ENCODE data around the gene BMERB1. TPM values are rescaled to one million over a fixed set of nuclear protein-coding genes. Genes with fewer than 3 reads are reported as not detected.

BMERB1 gene
- total RNA-seq, 3 donors from 2014 or later, result 25.3 to 77.8 (median 38.7) TPM

- Histone ChIP-seq H3K27me3 (no peaks in the 10 kb centered on the region), H3K27ac (peak overlapping the region; percentile 28 to 58), H3K9me3 (no peaks in the 10 kb centered on the region), H3K4me3 (no peak overlapping the region), H3K4me1 (no peaks in the 10 kb centered on the region), H3K36me3 (no peaks in the 10 kb centered on the region)
- intact Hi-C loops (cut with DNase I; ENCODE audit: low total_unique reads), result no loop called here
- TF ChIP-seq POLR2AphosphoS5 (IDR thresholded peaks at IDR 0.05), result no peak
- TF ChIP-seq CTCF (IDR thresholded peaks at IDR 0.05), result no peak
- no peak for TF ChIP-seq POLR2A (IDR thresholded peaks at IDR 0.05)
- no peak for DNase-seq (ENCODE audit: low spot score in 2 of 2)
Observed at GRCh38 chr16:15575293-15576049, 141.1 kb downstream of the BMERB1 start.

GRCh38 chr16:15576960-15577958 lies 142.9 kb downstream of the BMERB1 start:
- H3K9me3 ChIP-seq, result no peaks in the 10 kb centered on the region
- H3K27me3 ChIP-seq, result no peaks in the 10 kb centered on the region
- no peak overlapping the region for H3K4me3 ChIP-seq
- intact Hi-C loops (cut with DNase I; ENCODE audit: low total_unique reads), result no loop called here
- peak overlapping the region; percentile 58 to 85 for H3K27ac ChIP-seq
- no peaks in the 10 kb centered on the region for H3K4me1 ChIP-seq
- DNase-seq (ENCODE audit: low spot score in 2 of 2), result peak in 1 of 2 donors; percentile 85
- H3K36me3 ChIP-seq, result no peaks in the 10 kb centered on the region
- TF ChIP-seq POLR2AphosphoS5 (IDR thresholded peaks at IDR 0.05) (no peak), CTCF (IDR thresholded peaks at IDR 0.05) (no peak), POLR2A (IDR thresholded peaks at IDR 0.05) (no peak)

- intact Hi-C loops (cut with DNase I; ENCODE audit: low total_unique reads), result no loop called here
- H3K9me3 ChIP-seq, result no peaks in the 10 kb centered on the region
- TF ChIP-seq POLR2AphosphoS5 (IDR thresholded peaks at IDR 0.05) (no peak), POLR2A (IDR thresholded peaks at IDR 0.05) (no peak), CTCF (IDR thresholded peaks at IDR 0.05) (no peak)
- H3K27ac ChIP-seq, result no peak overlapping the region
- no peak for DNase-seq (ENCODE audit: low spot score in 2 of 2)
- H3K4me1 ChIP-seq, result no peaks in the 10 kb centered on the region
- H3K36me3 ChIP-seq, result no peaks in the 10 kb centered on the region
- H3K4me3 ChIP-seq, result no peak overlapping the region
- no peaks in the 10 kb centered on the region for H3K27me3 ChIP-seq
Observed at GRCh38 chr16:15578824-15579223, 144.4 kb downstream of the BMERB1 start.

- Histone ChIP-seq H3K27me3 (no peaks in the 10 kb centered on the region), H3K9me3 (peaks cover 5 to 11% of the 10 kb centered on the region in 2 donors), H3K4me1 (no peaks in the 10 kb centered on the region), H3K36me3 (no peaks in the 10 kb centered on the region), H3K27ac (no peak overlapping the region), H3K4me3 (no peak overlapping the region)
- no peak for TF ChIP-seq POLR2A (IDR thresholded peaks at IDR 0.05)
- no peak for TF ChIP-seq CTCF (IDR thresholded peaks at IDR 0.05)
- no peak for TF ChIP-seq POLR2AphosphoS5 (IDR thresholded peaks at IDR 0.05)
- intact Hi-C loops (cut with DNase I; ENCODE audit: low total_unique reads), result no loop called here
- DNase-seq (ENCODE audit: low spot score in 2 of 2), result no peak
Observed at GRCh38 chr16:15581127-15581815, 146.9 kb downstream of the BMERB1 start.
